ENCODE measurements around the gene BMP6.

BMP6 gene

DNA sequence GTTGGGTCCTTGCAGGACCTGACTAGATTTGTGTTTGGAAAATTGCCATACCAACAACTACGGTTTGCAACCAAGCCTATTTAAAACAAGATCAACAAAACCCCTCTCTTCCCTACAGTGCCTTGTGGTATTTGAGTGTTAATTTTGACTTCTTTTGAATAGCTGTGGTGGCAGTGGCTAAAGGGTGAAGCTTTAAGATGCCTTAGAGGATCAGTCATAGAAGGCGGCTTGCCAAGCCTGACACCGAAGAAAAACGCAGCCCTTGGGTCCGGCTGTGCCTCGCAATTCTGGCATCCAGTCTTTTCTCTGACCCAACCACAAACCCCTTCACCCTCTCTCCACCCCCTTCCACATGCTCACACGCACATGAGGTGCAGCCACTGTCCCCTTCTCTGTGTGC lies 32.6 kb downstream of the BMP6 start:
- Histone ChIP-seq H3K4me2 (ENCODE audit: insufficient read depth, low read length) (no peak overlapping the region), H3K9ac (ENCODE audit: low read depth, low read length) (no peak overlapping the region)

DNA sequence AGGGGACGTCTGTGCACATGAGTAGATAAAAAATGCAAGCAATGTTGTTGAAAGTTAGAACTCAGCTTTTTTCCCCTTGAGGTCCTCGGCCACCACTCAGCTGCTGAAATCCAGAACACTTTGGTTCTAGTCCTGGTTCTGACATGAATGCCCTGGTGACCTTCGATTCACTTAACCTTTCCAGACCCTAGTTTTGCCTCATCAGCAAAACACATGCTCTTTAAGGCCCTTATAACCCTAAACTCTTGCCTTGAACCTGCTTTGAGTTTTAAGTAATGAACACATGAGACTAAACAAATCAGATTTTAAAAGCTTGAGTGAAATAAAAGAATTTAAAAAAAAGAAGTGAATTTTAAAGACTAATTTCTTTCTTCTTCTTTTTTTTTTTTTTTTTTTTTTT lies 33.4 kb downstream of the BMP6 start:
- no peak for DNase-seq
- Histone ChIP-seq H3K9me3 (ENCODE audit: insufficient read depth, low read length, severe bottlenecking) (no peaks in the 10 kb centered on the region), H3K4me2 (ENCODE audit: insufficient read depth, low read length) (no peak overlapping the region), H3K27me3 (ENCODE audit: insufficient read depth, low read length, poor library complexity) (peaks cover 4% of the 10 kb centered on the region), H3K36me3 (ENCODE audit: insufficient read depth, low read length) (no peaks in the 10 kb centered on the region), H3K27ac (ENCODE audit: low read length) (no peak overlapping the region), H2AFZ (ENCODE audit: low read depth, low read length) (no peak overlapping the region), H3K4me3 (ENCODE audit: low read depth in 1 of 2, low read length in 2 of 2) (no peak overlapping the region), H3K9ac (ENCODE audit: low read depth, low read length) (no peak overlapping the region), H4K20me1 (ENCODE audit: insufficient read depth, low read length) (no peaks in the 10 kb centered on the region), H3K4me1 (ENCODE audit: insufficient read depth, low read length) (no peaks in the 10 kb centered on the region), H3K79me2 (ENCODE audit: insufficient read depth, low read length) (no peaks in the 10 kb centered on the region)
- ATAC-seq (ENCODE audit: insufficient read depth, low read depth), result no peak
- TF ChIP-seq EZH2 (IDR thresholded peaks at IDR 0.05; ENCODE audit: borderline replicate concordance, low read depth, low read length, severe bottlenecking), result no peak
- TF ChIP-seq, protein P1, sequence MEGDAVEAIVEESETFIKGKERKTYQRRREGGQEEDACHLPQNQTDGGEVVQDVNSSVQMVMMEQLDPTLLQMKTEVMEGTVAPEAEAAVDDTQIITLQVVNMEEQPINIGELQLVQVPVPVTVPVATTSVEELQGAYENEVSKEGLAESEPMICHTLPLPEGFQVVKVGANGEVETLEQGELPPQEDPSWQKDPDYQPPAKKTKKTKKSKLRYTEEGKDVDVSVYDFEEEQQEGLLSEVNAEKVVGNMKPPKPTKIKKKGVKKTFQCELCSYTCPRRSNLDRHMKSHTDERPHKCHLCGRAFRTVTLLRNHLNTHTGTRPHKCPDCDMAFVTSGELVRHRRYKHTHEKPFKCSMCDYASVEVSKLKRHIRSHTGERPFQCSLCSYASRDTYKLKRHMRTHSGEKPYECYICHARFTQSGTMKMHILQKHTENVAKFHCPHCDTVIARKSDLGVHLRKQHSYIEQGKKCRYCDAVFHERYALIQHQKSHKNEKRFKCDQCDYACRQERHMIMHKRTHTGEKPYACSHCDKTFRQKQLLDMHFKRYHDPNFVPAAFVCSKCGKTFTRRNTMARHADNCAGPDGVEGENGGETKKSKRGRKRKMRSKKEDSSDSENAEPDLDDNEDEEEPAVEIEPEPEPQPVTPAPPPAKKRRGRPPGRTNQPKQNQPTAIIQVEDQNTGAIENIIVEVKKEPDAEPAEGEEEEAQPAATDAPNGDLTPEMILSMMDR (IDR thresholded peaks at IDR 0.05; ENCODE audit: borderline replicate concordance, extremely low read depth, low read length, poor library complexity, severe bottlenecking), result no peak

More for the DNA sequence above, 32.6 kb downstream of the BMP6 start:
- no peaks in the 10 kb centered on the region for H3K79me2 ChIP-seq (ENCODE audit: insufficient read depth, low read length)
- TF ChIP-seq, protein P1 (IDR thresholded peaks at IDR 0.05; ENCODE audit: borderline replicate concordance, extremely low read depth, low read length, poor library complexity, severe bottlenecking), result no peak
- TF ChIP-seq EZH2 (IDR thresholded peaks at IDR 0.05; ENCODE audit: borderline replicate concordance, low read depth, low read length, severe bottlenecking), result no peak
- H3K4me3 ChIP-seq (ENCODE audit: low read depth in 1 of 2, low read length in 2 of 2), result no peak overlapping the region
- no peak overlapping the region for H3K27ac ChIP-seq (ENCODE audit: low read length)
- H3K9me3 ChIP-seq (ENCODE audit: insufficient read depth, low read length, severe bottlenecking), result no peaks in the 10 kb centered on the region
- DNase-seq (no peak), ATAC-seq (ENCODE audit: insufficient read depth, low read depth) (no peak)
- no peaks in the 10 kb centered on the region for H3K36me3 ChIP-seq (ENCODE audit: insufficient read depth, low read length)
- H2AFZ ChIP-seq (ENCODE audit: low read depth, low read length), result no peak overlapping the region
- no peaks in the 10 kb centered on the region for H4K20me1 ChIP-seq (ENCODE audit: insufficient read depth, low read length)
- no peaks in the 10 kb centered on the region for H3K4me1 ChIP-seq (ENCODE audit: insufficient read depth, low read length)
- peaks cover 4% of the 10 kb centered on the region for H3K27me3 ChIP-seq (ENCODE audit: insufficient read depth, low read length, poor library complexity)

DNA sequence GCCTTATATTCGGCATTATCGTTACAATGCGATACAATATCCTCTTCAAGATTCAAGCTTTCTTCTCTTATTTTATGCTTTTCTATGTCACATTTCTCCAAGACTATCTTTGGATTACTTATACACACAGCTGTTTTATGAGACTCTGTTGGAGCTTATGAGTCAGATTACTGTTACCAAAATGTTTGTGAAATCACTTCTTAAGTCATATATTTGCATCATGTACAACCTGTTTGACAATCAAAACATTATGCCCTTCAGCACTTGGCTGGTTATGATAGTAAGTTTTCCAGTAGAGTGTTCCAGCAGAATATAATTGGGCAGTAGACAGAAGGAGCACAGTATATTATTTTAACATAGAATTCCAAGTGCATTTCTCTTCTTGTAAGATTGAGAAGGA lies 35.2 kb downstream of the BMP6 start:
- Histone ChIP-seq H2AFZ (ENCODE audit: low read depth, low read length) (no peak overlapping the region), H3K36me3 (ENCODE audit: insufficient read depth, low read length) (no peaks in the 10 kb centered on the region), H3K4me2 (ENCODE audit: insufficient read depth, low read length) (no peak overlapping the region), H3K79me2 (ENCODE audit: insufficient read depth, low read length) (no peaks in the 10 kb centered on the region), H3K27me3 (ENCODE audit: insufficient read depth, low read length, poor library complexity) (peaks cover 4% of the 10 kb centered on the region), H3K4me3 (ENCODE audit: low read depth in 1 of 2, low read length in 2 of 2) (no peak overlapping the region), H3K9ac (ENCODE audit: low read depth, low read length) (no peak overlapping the region), H3K27ac (ENCODE audit: low read length) (no peak overlapping the region), H3K4me1 (ENCODE audit: insufficient read depth, low read length) (no peaks in the 10 kb centered on the region), H4K20me1 (ENCODE audit: insufficient read depth, low read length) (no peaks in the 10 kb centered on the region), H3K9me3 (ENCODE audit: insufficient read depth, low read length, severe bottlenecking) (no peaks in the 10 kb centered on the region)
- no peak for TF ChIP-seq EZH2 (IDR thresholded peaks at IDR 0.05; ENCODE audit: borderline replicate concordance, low read depth, low read length, severe bottlenecking)
- TF ChIP-seq, protein P1 (IDR thresholded peaks at IDR 0.05; ENCODE audit: borderline replicate concordance, extremely low read depth, low read length, poor library complexity, severe bottlenecking), result no peak
- no peak for ATAC-seq (ENCODE audit: insufficient read depth, low read depth)
- no peak for DNase-seq

DNA sequence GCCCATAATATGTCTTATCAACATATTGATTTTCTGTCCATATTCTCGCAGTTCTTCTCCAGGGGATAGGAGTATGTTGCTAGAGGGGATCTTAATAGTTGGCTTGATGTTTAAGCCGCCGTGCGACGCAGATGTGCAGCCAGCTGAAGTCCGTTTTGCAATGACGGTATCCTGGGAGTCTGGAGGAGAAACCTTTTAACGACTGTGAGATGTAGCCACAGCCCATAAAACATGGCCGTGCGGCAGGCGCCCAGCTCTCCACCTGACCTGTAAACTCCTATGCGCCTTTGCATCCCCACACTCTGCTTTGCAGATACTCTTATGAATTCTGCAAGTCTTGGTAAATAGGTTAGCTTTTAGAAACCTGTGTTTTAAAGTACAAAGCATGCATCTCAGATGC lies 36.9 kb downstream of the BMP6 start:
- no peak for TF ChIP-seq EZH2 (IDR thresholded peaks at IDR 0.05; ENCODE audit: borderline replicate concordance, low read depth, low read length, severe bottlenecking)
- TF ChIP-seq, protein P1 (IDR thresholded peaks at IDR 0.05; ENCODE audit: borderline replicate concordance, extremely low read depth, low read length, poor library complexity, severe bottlenecking), result no peak
- H2AFZ ChIP-seq (ENCODE audit: low read depth, low read length), result no peak overlapping the region
- no peaks in the 10 kb centered on the region for H3K9me3 ChIP-seq (ENCODE audit: insufficient read depth, low read length, severe bottlenecking)
- no peaks in the 10 kb centered on the region for H3K79me2 ChIP-seq (ENCODE audit: insufficient read depth, low read length)
- H3K4me2 ChIP-seq (ENCODE audit: insufficient read depth, low read length), result no peak overlapping the region
- no peak overlapping the region for H3K4me3 ChIP-seq (ENCODE audit: low read depth in 1 of 2, low read length in 2 of 2)
- H3K36me3 ChIP-seq (ENCODE audit: insufficient read depth, low read length), result no peaks in the 10 kb centered on the region
- ATAC-seq (ENCODE audit: insufficient read depth, low read depth) (no peak), DNase-seq (no peak)
- H3K9ac ChIP-seq (ENCODE audit: low read depth, low read length), result no peak overlapping the region
- H3K4me1 ChIP-seq (ENCODE audit: insufficient read depth, low read length), result no peaks in the 10 kb centered on the region
- no peak overlapping the region for H3K27ac ChIP-seq (ENCODE audit: low read length)
- H4K20me1 ChIP-seq (ENCODE audit: insufficient read depth, low read length), result no peaks in the 10 kb centered on the region
- peaks cover 4% of the 10 kb centered on the region for H3K27me3 ChIP-seq (ENCODE audit: insufficient read depth, low read length, poor library complexity)
